ENCODE results near the gene HES2. TPM values are rescaled to one million over a fixed set of nuclear protein-coding genes. Genes with fewer than 3 reads are reported as not detected.

HES2 gene
- total and polyA plus RNA-seq, 2 experiments from 2014 or later: 1.6 to 2.1 TPM

DNA sequence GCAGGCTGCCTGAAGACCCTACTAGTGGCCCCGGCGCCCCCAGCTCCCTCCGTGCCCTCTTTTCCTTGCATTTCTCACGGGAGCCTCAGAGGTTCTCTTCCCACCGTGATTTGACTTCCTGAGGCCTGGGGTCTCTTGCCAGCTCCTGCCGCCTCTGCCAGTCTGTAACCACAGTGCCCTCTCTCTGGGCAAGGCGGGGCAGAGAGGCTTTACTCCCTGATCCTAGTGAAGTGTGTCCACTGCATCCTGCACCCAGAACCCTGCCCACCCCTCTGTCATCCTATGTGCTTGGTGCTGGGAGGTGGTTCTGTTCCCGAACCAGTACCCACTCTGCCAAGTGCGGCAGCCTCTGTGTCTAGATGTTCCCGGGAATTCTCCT lies 7.2 kb upstream of the HES2 start:
- Histone ChIP-seq H3K27me3 (ENCODE audit: insufficient read depth) (peaks cover 54% of the 10 kb centered on the region), H2AFZ (no peak overlapping the region), H3F3A (replicated peaks; ENCODE audit: low read depth) (0 out of 2 replicates have a peak, but pooled peaks cover 13% of the 10 kb centered on the region), H3K27ac (ENCODE audit: low read depth) (no peak overlapping the region), H3K4me3 (no peak overlapping the region), H3K36me3 (ENCODE audit: insufficient read depth) (no peaks in the 10 kb centered on the region), H3K79me2 (replicated peaks; ENCODE audit: insufficient read depth) (no peaks in the 10 kb centered on the region), H4K20me1 (replicated peaks; ENCODE audit: insufficient read depth) (no peaks in the 10 kb centered on the region), H3K9me2 (ENCODE audit: insufficient read depth) (no peaks in the 10 kb centered on the region), H3K4me1 (ENCODE audit: insufficient read depth) (no peaks in the 10 kb centered on the region; the same call in 1 of the 2 replicates), H3K4me2 (no peak overlapping the region)
- peaks cover 63% of the 10 kb centered on the region for H3K27me3 Mint-ChIP-seq (ENCODE audit: insufficient read depth, low read depth, poor library complexity)
- H3K36me3 Mint-ChIP-seq (ENCODE audit: low read depth): no peaks in the 10 kb centered on the region
- H3K27ac Mint-ChIP-seq: no peak overlapping the region
- H3K4me1 Mint-ChIP-seq: peaks cover 23% of the 10 kb centered on the region; the same call in 2 of the 3 replicates
- no peak for TF ChIP-seq CTCF (conservative IDR thresholded peaks at IDR 0.05; ENCODE audit: low read depth in 2 of 2)
- H3K4me3 Mint-ChIP-seq: no peak overlapping the region
- ATAC-seq: no peak
- H3K9me3 Mint-ChIP-seq: no peaks in the 10 kb centered on the region
- DNase-seq (ENCODE audit: low spot score): no peak

DNA sequence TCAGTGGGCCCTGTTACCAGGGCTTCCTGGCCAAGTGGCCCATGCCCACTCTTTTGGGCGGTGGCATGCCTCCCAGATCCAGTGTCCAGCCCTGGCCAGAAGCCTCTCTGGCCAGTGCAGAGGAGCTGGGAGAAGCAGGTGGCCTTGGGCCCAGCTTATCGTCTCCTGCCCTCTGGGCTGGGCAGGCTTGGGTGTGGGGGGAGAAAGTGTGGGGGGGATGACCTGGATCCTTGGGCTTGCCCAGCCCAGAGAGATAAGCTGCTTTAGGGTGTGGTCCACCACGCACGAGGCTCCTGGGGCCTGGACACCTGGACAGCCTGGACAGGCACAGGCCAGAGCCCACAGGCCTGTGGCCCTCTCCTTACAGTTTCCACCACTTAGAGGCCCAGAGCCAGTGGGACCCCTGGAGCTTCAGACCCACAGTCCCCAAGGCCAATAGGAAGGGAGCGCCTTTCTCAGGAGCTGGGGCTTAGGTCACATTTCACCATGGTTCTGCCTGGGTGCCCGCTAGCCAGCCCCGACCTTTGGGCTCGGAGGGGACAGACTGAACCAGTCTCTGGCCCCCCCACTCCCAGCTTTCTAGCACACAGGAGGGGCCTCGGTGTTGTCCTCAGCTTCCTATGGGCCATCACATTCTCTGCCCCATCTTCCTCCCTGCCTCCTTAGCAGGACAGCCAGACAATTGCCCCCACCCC lies 6.7 kb upstream of the HES2 start:
- H3K27me3 ChIP-seq (ENCODE audit: insufficient read depth): peaks cover 60% of the 10 kb centered on the region
- TF ChIP-seq ZNF114 (CRISPR knock-in tag; IDR thresholded peaks at IDR 0.05): no peak
- TF ChIP-seq, protein P1, sequence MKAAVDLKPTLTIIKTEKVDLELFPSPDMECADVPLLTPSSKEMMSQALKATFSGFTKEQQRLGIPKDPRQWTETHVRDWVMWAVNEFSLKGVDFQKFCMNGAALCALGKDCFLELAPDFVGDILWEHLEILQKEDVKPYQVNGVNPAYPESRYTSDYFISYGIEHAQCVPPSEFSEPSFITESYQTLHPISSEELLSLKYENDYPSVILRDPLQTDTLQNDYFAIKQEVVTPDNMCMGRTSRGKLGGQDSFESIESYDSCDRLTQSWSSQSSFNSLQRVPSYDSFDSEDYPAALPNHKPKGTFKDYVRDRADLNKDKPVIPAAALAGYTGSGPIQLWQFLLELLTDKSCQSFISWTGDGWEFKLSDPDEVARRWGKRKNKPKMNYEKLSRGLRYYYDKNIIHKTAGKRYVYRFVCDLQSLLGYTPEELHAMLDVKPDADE (IDR thresholded peaks at IDR 0.05): no peak
- no peak for TF ChIP-seq REST (IDR thresholded peaks at IDR 0.05; ENCODE audit: unreplicated experiment)
- no peak for TF ChIP-seq CREB1 (CRISPR knock-in tag; IDR thresholded peaks at IDR 0.05; ENCODE audit: low read depth)
- no peak for TF ChIP-seq STAT1 (IDR thresholded peaks at IDR 0.05; ENCODE audit: unreplicated experiment)
- no peak for TF ChIP-seq POLR2AphosphoS5 (IDR thresholded peaks at IDR 0.05; ENCODE audit: low read depth)
- TF ChIP-seq JUNB (IDR thresholded peaks at IDR 0.05; ENCODE audit: unreplicated experiment): no peak
- TF ChIP-seq CTCF (conservative IDR thresholded peaks at IDR 0.05; ENCODE audit: low read depth in 2 of 2): no peak
- TF ChIP-seq EZH2 (IDR thresholded peaks at IDR 0.05; ENCODE audit: low read depth, unreplicated experiment): no peak
- no peak for TF ChIP-seq ZNF331 (CRISPR knock-in tag; IDR thresholded peaks at IDR 0.05; ENCODE audit: low read depth)

More for the DNA sequence above, 6.7 kb upstream of the HES2 start:
- Mint-ChIP-seq H3K36me3 (ENCODE audit: low read depth) (no peaks in the 10 kb centered on the region), H3K27me3 (ENCODE audit: insufficient read depth, low read depth, poor library complexity) (peaks cover 67% of the 10 kb centered on the region), H3K9me3 (no peaks in the 10 kb centered on the region), H3K4me3 (no peak overlapping the region), H3K4me1 (peaks cover 23% of the 10 kb centered on the region; the same call in 2 of the 3 replicates), H3K27ac (no peak overlapping the region)
- H3F3A ChIP-seq (replicated peaks; ENCODE audit: low read depth): peaks cover 16% of the 10 kb centered on the region
- no peaks in the 10 kb centered on the region for H3K79me2 ChIP-seq (replicated peaks; ENCODE audit: insufficient read depth)
- ATAC-seq (no peak), DNase-seq (ENCODE audit: low spot score) (no peak)
- no peak overlapping the region for H2AFZ ChIP-seq
- H4K20me1 ChIP-seq (replicated peaks; ENCODE audit: insufficient read depth): no peaks in the 10 kb centered on the region
- H3K4me2 ChIP-seq: no peak overlapping the region
- H3K9me2 ChIP-seq (ENCODE audit: insufficient read depth): no peaks in the 10 kb centered on the region
- H3K4me1 ChIP-seq (ENCODE audit: insufficient read depth): no peaks in the 10 kb centered on the region; the same call in 1 of the 2 replicates
- no peak overlapping the region for H3K27ac ChIP-seq (ENCODE audit: low read depth)
- no peak overlapping the region for H3K4me3 ChIP-seq
- no peaks in the 10 kb centered on the region for H3K36me3 ChIP-seq (ENCODE audit: insufficient read depth)
